H1 (cell line): Measurements from ENCODE around the gene LEKR1. TPM values are rescaled to one million over a fixed set of nuclear protein-coding genes. Genes with fewer than 3 reads are reported as not detected.

Experiments used
- CBX5 ChIP-seq: fragments of 300-800, 300-1000 bp; sonication (generic); IDR thresholded peaks from 2 replicates; pipeline ENCODE4 v1.7.1; 2016; ENCODE audit warnings: antibody characterized with exemption, low read length, low read depth
- SIN3A ChIP-seq, 2 experiments: IDR thresholded peaks in 1 of 2; conservative IDR thresholded peaks in 1 of 2; 2 replicates each; pipeline ENCODE4 v1.6.1; 2011 to 2012; ENCODE audit warnings: low read length in 2 of 2, improper control_type of control experiment in 1 of 2, low read depth in 1 of 2, mild to moderate bottlenecking in 1 of 2
- SIX5 ChIP-seq: IDR thresholded peaks from 2 replicates; pipeline ENCODE4 v1.6.1; 2011; ENCODE audit warnings: mild to moderate bottlenecking, low read depth, low read length
- polyA plus RNA-seq, 7 experiments: library from polyadenylated mRNA; depleted of rRNA in 3 of 7; stranded (reverse) in 5 of 7; unstranded in 2 of 7; fragments of >200 nt in 5 of 7; fragments of 200-250 nt in 2 of 7; gene quantifications; 1 replicate in 5 of 7; 2 replicates in 1 of 7; 4 replicates in 1 of 7; pipeline versions ENCODE4 v1.2.1 to v1.2.3, GENCODE V29; 2011 to 2013; ENCODE audit warnings: missing spikeins in 2 of 7, mixed read lengths in 2 of 7
- total RNA-seq: library from RNA; stranded (reverse); fragmentation: NEBNext Ultra II Directional; extraction: Animal tissue kit (Norgen Biotek cat#: 25700); gene quantifications from 2 replicates; pipeline ENCODE4 v1.2.1, GENCODE V29; 2021
- TF ChIP-seq, protein P1 (sequence below), 3 experiments: IDR thresholded peaks; 1 replicate in 2 of 3; 2 replicates in 1 of 3; pipeline versions ENCODE4 v1.5.1 to v1.6.1; 2011; ENCODE audit warnings: low read length in 3 of 3, mild to moderate bottlenecking in 3 of 3, inconsistent platforms in 2 of 3, low read depth in 1 of 3, moderate library complexity in 1 of 3; ENCODE audit not compliant: insufficient read depth in 1 of 3; ENCODE audit errors: control extremely low read depth in 1 of 3

LEKR1 gene
- total and polyA plus RNA-seq, 2 of the 8 experiments (the other 6 are each of a cell fraction or from before 2014, with no cell fraction given) = 0.08 TPM; not detected in 1

DNA sequence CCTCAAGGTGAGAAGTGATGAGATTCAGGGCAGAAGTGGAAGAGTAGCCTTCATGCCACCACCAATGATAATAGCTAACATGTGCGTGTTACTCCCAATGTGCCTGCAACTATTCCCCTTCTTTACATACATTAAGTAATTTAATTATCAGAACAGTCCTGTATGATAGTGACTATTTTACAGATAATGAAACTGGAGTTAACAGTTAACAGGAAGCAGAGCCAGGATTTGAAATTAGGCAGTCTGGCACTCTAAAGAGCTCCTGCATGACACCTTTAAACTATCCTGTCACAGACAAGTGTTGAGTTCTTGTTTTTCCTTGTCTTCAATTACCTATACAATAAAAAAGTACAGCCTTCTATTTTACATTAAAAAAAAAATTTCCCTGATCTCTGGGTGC, 148.8 kb downstream of the LEKR1 start (continued):
- TF ChIP-seq, protein P1, sequence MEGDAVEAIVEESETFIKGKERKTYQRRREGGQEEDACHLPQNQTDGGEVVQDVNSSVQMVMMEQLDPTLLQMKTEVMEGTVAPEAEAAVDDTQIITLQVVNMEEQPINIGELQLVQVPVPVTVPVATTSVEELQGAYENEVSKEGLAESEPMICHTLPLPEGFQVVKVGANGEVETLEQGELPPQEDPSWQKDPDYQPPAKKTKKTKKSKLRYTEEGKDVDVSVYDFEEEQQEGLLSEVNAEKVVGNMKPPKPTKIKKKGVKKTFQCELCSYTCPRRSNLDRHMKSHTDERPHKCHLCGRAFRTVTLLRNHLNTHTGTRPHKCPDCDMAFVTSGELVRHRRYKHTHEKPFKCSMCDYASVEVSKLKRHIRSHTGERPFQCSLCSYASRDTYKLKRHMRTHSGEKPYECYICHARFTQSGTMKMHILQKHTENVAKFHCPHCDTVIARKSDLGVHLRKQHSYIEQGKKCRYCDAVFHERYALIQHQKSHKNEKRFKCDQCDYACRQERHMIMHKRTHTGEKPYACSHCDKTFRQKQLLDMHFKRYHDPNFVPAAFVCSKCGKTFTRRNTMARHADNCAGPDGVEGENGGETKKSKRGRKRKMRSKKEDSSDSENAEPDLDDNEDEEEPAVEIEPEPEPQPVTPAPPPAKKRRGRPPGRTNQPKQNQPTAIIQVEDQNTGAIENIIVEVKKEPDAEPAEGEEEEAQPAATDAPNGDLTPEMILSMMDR (IDR thresholded peaks at IDR 0.05; ENCODE audit: control extremely low read depth in 1 of 3, insufficient read depth in 1 of 3, low read depth in 1 of 3, low read length in 3 of 3) = no peak
- TF ChIP-seq CBX5 = no peak
- TF ChIP-seq SIX5 = no peak
- no peak for TF ChIP-seq SIN3A (conservative IDR thresholded peaks at IDR 0.05 in 1 of 2, IDR thresholded peaks at IDR 0.05 in 1 of 2; ENCODE audit: low read depth in 1 of 2, low read length in 2 of 2)
